ENCODE data around the gene KIAA0930.

GRCh38 chr22:45217345-45217744 lies 23.3 kb downstream of the KIAA0930 start:
- TF ChIP-seq CTCF (IDR thresholded peaks at IDR 0.05; ENCODE audit: low read length) (no peak), EZH2 (IDR thresholded peaks at IDR 0.05; ENCODE audit: borderline replicate concordance, low read length) (no peak)
